WERI-Rb-1 (cell line): Measurements from ENCODE around the gene MON2.

Experiments
- DNase-seq: peaks from one replicate; pipeline ENCODE4 v3.0.0-alpha.2; 2020
- H3K27ac ChIP-seq: fragments of 250-450 bp; sonication (Bioruptor Pico); 2 replicates; pipeline ENCODE4 v1.5.1; 2020; ENCODE audit warnings: mild to moderate bottlenecking, moderate library complexity
- H3K27me3 ChIP-seq: fragments of 250-450 bp; sonication (Bioruptor Pico); 2 replicates; pipeline ENCODE4 v1.5.1; 2021; ENCODE audit warnings: mild to moderate bottlenecking, low read depth, moderate library complexity; ENCODE audit not compliant: insufficient read depth, severe bottlenecking
- H3K36me3 ChIP-seq: fragments of 250-450 bp; sonication (Bioruptor Pico); 2 replicates; pipeline ENCODE4 v1.5.1; 2020; ENCODE audit warnings: mild to moderate bottlenecking, moderate library complexity
- H3K4me3 ChIP-seq: 2 replicates; pipeline ENCODE4 v1.5.1; 2011; ENCODE audit warnings: low read depth, mild to moderate bottlenecking, control low read depth, low read length
- H3K9me3 ChIP-seq: fragments of 250-450 bp; sonication (Bioruptor Pico); 2 replicates; pipeline ENCODE4 v1.5.1; 2021; ENCODE audit warnings: mild to moderate bottlenecking, moderate library complexity; ENCODE audit not compliant: severe bottlenecking
- CTCF ChIP-seq: IDR thresholded peaks from 2 replicates; pipeline ENCODE4 v1.5.1; 2011; ENCODE audit warnings: low read depth, mild to moderate bottlenecking, control low read depth, inconsistent platforms, low read length

MON2 gene

GRCh38 chr12:62605981-62606380 lies 139.4 kb downstream of the MON2 start:
- no peaks in the 10 kb centered on the region for H3K27me3 ChIP-seq
- H3K4me3 ChIP-seq = no peak overlapping the region
- peaks cover 4% of the 10 kb centered on the region; the same call in 1 of the 2 replicates for H3K36me3 ChIP-seq
- no peak for TF ChIP-seq CTCF
- H3K27ac ChIP-seq = no peak overlapping the region
- H3K9me3 ChIP-seq = no peaks in the 10 kb centered on the region
- DNase-seq = no peak

GRCh38 chr12:62606654-62607053 lies 140.0 kb downstream of the MON2 start:
- Histone ChIP-seq H3K9me3 (no peaks in the 10 kb centered on the region), H3K4me3 (no peak overlapping the region), H3K36me3 (peaks cover 4% of the 10 kb centered on the region; the same call in 1 of the 2 replicates), H3K27ac (no peak overlapping the region), H3K27me3 (no peaks in the 10 kb centered on the region)
- DNase-seq = no peak
- TF ChIP-seq CTCF = no peak

- no peak for TF ChIP-seq CTCF
- DNase-seq = no peak
- Histone ChIP-seq H3K27ac (no peak overlapping the region), H3K27me3 (no peaks in the 10 kb centered on the region), H3K9me3 (no peaks in the 10 kb centered on the region), H3K36me3 (no peaks in the 10 kb centered on the region), H3K4me3 (no peak overlapping the region)
Measured at GRCh38 chr12:62613081-62613480, 146.5 kb downstream of the MON2 start.

- Histone ChIP-seq H3K9me3 (no peaks in the 10 kb centered on the region), H3K36me3 (no peaks in the 10 kb centered on the region), H3K4me3 (no peak overlapping the region), H3K27ac (no peak overlapping the region), H3K27me3 (no peaks in the 10 kb centered on the region)
- no peak for DNase-seq
- TF ChIP-seq CTCF = no peak
Measured at GRCh38 chr12:62618319-62618718, 151.7 kb downstream of the MON2 start.

GRCh38 chr12:62618930-62619329 lies 152.3 kb downstream of the MON2 start:
- no peaks in the 10 kb centered on the region for H3K36me3 ChIP-seq
- H3K9me3 ChIP-seq = no peaks in the 10 kb centered on the region
- H3K27me3 ChIP-seq = no peaks in the 10 kb centered on the region
- no peak overlapping the region for H3K27ac ChIP-seq
- no peak overlapping the region for H3K4me3 ChIP-seq
- no peak for DNase-seq
- no peak for TF ChIP-seq CTCF

- TF ChIP-seq CTCF = no peak
- Histone ChIP-seq H3K27ac (no peak overlapping the region), H3K4me3 (no peak overlapping the region), H3K27me3 (no peaks in the 10 kb centered on the region), H3K36me3 (no peaks in the 10 kb centered on the region), H3K9me3 (no peaks in the 10 kb centered on the region)
- no peak for DNase-seq
Measured at GRCh38 chr12:62621101-62621638, 154.5 kb downstream of the MON2 start.
